HG03469 (cell line): ENCODE results near the gene GPRIN2.

Experiments used
- ATAC-seq: cut with Tn5 transposase; IDR thresholded peaks from one replicate; pipeline ENCODE4 v1.9.1; 2021; ENCODE audit warnings: mild to moderate bottlenecking, moderate library complexity, moderate number of reproducible peaks; ENCODE audit not compliant: unreplicated experiment

The GPRIN2 gene

GRCh38 chr10:46549171-46550075 is 7.0 kb downstream of the GPRIN2 start:
- no peak for ATAC-seq

DNA sequence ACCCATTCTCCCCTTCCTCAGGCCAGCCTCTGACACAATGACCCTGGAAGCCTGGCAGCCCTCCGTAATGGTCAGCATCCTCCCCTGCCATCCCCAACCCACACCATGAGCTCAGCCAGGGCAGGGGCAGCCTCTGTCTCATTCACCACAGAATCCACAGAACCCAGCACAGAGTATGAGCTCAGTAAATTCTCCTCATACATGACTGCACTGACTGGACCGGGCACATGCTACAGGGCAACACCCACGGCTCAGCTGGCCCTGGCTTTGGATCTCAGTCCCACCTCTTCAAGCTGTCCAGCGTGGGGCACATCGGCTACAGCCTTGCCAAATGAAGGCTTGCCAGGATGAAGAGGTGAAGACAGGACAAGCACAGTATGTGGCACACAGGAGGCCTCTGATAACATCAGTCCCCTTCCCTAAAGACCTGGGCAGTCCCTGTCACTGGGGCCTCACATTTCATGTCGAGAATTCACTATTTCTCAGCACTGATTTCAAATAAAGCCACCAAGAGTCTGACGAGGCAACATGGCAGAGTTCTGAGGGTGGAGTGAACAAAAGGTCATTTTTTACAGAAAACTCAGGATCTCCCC is 7.9 kb downstream of the GPRIN2 start:
- ATAC-seq = no peak

DNA sequence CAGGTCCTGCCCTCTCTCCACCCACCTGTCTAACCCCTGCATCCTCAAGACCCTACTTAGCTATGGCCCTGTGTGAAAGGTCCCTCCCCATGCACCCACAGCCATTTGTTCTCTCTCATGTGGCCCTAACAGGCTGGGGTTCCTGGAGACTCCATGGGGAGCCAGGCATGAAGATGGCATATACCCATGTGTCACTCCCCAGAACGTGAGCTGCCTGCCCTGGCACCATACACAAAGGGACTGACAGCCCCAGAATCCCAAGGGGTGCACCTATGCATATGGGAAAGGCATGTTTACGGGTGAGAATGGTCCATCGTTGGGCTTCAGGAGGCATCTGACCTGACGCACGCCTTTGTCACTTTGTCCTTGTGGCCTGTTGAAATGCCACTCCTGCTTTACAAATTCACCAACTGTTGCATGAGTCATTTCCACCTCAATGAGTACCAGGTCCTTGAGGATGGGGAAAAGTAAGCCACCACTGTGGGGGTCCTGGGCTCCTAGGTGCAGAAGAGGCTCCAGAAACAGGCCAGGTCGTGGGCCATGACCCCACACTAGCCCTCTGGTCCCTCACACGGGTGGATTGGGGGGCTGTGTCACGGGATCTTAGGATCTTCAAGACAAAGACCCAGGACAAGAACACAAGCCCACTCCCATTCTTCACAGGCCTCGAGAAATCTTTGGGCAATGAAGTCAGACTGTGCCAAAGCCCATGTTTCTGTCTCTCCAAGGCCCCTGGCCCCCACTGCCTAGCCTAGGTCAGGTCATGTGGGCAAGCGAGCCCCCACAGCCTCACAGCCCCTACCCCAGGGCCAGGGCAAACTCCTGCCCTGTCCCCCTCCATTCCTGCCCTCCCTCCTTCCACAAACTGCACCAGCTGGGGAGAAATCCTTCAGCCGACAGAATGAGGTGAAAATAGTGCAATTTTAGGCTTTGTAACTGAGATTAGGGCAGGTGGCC is 8.6 kb downstream of the GPRIN2 start:
- no peak for ATAC-seq

DNA sequence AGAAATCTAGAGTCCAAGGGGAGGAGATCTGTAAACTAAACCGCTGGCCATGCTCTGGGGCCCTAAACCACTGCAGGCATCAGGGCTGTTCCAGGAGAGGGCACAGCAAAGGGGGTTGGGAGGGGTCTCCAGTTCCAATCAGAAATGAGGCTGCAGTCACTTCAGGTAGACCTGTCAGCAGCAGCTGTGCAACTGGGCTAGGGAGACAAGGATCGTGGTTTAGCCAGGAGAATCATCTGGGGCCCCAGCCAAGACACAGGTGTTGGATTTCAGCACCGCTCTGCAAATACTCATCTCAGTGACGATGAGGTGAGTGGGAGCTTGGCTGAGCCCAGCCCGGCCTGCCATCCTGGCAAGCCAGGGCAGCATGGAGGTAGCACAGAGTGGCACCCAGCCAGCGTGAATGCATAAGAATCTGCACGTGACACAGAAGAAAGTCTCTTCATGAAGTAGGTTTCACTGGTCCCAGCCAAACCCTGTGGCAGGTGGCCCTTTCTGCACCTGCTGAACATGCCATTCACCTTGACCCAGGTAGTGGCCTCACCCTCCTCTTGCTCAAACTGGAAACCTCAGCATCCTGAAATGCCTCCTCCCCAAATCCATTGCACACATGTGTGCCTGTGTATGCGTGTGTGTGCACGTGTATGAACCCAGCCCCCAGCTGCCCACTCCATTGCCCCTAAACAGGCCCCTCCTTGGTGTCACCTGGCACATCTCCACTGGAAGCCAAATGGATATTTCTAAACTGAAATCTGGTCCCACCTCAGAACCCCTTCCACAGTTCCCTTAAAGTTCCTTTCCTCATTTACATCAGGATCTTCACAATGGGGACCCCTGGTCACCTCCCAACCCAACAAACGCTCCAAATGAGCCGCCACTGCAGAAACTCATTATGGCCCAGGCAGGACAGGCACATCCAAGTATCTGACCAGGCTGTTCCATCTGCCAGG is 9.6 kb downstream of the GPRIN2 start:
- no peak for ATAC-seq

DNA sequence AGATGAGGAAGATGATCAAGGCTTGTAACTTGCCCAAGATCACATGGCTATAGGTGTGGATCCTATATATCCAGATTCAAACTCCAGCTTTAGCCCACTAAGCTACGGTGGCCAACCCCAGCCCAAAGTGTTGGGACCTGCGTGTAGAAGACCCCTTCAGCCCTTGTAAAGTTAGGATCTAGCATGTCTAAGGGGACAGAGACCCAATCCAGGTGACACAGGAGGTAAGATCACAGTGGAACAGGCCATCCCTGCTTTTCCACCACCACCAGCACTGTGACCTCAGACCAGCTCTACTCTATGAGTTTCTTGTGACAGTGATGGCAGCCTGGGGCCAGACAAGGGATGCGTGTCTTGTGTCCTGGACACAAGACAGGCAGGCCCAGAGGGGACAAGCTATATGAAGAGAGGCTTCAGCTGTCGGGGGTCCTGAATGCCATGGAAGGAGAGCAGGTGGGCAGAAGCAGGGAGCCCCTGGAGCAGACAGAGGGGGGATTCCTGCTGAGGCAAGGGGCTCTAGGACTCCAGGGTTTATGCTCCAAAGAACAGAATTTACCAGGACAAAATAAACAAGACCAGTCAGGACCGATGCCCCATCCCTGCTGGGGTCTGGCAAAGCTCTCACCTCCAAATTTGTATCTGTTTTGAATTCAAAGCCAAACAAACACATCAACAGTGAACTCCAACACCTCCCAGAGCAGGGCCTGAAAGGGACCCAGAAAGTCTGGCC is 10.4 kb downstream of the GPRIN2 start:
- ATAC-seq = no peak

DNA sequence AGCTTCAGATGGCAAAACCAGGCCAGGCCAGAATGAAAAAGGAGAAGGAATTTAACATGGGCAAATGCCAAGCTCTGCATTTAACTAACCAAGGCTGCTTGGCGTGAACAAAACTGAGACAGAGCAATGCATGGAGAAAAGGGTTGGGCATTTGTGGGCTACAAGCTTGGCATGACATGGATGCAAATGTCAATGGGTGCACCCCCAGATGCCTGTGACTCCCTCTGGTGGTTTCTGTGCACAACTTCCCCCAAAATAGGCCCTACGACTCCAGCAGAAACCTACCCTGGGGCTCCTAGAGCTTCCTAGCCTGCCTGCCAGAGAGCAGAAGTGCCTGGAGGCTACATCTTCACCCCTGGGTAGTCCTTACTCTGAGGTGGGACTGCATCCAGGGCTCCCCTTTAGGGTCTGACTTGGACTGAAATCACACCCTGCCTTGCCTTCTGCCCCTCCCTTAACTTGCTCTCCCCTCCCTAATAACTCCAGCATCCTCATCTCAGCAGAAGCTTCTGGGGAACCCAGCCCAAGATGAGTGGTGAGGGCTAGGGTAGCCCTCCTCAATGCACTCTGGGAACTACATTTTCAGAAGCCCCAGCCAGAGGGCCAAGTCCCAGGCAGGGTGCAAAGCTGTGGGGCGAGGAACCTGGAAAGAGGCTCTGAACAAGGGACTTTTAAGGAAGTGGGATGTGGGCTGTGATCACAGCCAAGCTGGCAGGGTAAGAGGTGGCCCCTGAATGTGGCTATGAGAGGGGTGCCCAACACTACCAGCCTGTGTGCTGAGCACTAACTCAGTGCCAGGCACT is 11.3 kb downstream of the GPRIN2 start:
- ATAC-seq = no peak

- ATAC-seq = no peak
These were observed 12.7 kb downstream of the GPRIN2 start for GRCh38 chr10:46543466-46544377.

GRCh38 chr10:46542567-46543465 is 13.6 kb downstream of the GPRIN2 start:
- no peak for ATAC-seq

DNA sequence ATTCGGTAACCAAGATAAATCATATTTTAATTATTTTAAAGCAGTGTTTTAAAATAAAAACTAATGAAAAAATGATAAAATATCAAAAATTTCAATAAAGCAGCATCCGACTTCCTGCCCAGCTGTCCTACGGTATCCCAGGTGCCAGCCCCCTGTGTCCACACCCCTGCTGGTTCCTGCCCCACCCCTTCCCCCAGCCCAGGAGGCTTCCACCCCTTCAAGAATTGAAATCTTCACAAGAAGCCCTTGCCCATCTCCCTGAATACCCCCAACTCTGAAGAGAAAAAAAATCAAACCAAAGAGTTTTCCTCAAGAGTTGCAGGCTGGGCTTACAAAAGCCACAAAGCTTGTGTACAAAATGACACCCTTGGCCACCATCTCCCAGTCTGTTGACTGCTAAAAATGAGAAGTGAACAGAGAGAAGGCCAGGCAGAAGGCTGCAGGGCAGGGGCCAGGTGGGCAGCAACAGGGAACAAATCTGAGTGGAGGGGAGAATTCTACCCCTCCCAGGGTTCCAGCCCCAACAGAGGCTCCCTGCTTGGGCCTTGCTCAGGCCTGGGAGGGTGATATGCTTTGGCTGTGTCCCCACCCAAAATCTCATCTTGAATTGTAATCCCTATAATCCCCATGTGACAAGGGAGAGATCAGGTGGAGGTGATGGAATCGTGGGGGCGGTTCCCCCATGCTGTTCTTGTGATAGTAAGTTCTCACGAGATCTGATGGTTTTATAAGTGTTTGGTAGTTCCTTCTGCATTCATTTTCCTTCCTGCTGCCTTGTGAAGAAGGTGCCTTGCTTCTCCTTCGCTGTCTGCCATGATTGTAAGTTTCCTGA is 14.5 kb downstream of the GPRIN2 start:
- ATAC-seq = no peak

DNA sequence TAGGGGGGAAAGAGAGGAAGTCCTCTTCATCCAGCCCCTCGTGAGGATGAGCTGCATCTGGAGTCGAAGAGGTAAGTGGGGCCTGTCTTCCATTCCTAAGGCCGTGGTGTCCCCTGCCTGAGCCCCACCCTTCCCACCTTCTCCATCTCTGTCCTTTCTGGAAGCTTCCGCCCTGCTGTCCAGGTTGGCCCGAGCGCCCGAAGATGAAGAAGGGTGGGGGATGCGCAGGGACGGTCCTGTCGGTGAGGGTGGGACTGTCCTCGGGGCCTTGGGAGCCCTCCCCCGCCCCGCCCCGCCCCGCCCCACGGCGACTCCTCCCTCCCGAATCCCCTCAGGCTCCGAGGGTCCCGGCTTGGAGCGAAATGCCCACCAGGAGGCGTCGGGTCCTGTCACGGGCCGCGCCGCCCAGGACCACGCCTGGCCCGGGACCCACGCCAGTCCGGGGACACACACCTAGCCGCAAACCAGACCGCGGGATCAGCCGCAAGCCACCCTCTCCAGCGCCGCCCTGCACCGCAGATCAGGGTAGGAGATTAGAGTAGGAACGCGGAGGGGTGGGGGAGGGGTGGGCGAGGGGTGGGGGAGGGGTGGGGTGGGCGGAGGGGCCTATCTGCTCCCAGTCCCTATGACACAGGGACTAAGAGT is 15.3 kb downstream of the GPRIN2 start:
- no peak for ATAC-seq

GRCh38 chr10:46540412-46541016 is 15.9 kb downstream of the GPRIN2 start:
- no peak for ATAC-seq

- ATAC-seq = no peak
These were observed 16.7 kb downstream of the GPRIN2 start for GRCh38 chr10:46539596-46540411.

DNA sequence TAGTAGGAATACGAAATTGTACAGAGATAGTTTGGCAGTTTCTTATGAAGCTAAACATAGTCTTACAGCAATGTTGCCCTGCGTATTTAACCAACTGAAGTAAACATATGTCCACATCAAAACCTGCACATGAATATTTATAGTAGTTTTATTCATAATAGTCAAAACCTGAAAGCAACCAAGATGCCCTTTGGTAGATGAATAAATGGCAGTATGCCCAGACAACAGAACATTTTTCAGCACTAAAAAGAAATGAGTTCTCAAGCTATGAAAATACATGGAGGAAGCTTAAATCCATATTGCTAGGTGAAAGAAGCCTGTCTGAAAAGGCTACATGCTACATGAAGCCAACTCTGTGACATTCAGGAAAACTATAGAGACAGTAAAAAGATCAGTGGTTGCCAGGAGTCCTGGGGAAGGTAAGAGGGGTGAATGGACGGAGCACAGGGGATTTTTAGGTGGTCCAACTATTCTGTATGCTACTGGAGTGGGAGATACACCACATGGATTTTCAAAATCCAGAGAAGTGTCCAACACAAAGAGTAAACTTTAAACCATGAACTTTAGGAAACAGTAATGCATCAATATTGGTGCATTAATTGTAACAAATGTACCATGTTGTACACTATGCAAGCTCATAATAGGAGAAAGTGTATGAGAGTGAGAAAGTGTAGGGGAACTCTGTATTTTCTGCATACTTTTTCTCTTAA is 17.6 kb downstream of the GPRIN2 start:
- no peak for ATAC-seq
